ENCODE results near the gene SLC66A3. TPM values are rescaled to one million over a fixed set of nuclear protein-coding genes. Genes with fewer than 3 reads are reported as not detected.

The SLC66A3 gene
- total RNA-seq, 4 donors from 2014 or later, result 2.2 to 67.3 (median 39.8) TPM

DNA sequence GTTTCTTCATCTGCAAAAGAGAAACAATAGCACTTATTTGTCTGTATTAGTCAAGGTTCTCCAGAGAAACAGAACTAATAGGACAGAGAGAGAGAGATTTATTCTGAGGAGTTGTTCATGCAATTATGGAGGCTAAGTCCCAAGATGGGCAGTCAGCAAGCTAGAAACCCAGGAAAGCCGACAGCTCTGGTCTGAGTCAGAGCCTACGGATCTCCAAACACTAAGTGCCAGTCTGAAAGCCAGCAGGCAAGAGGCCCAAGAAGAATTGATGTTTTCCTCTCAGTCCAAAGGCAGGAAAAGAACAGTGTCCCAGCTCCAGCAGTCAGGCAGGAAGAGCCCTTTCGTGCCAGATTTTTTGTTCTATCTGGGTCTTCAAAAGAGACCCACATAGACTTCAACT, 36.5 kb upstream of the SLC66A3 start:
- Histone ChIP-seq H3K27me3 (no peaks in the 10 kb centered on the region), H3K27ac (no peak overlapping the region), H3K4me3 (no peak overlapping the region), H3K4me1 (no peaks in the 10 kb centered on the region), H3K9me3 (no peaks in the 10 kb centered on the region), H3K36me3 (no peaks in the 10 kb centered on the region)
- in situ Hi-C loops (cut with MboI; ENCODE audit: low pct_ligation_motif_present in 1 of 4, low pct_unique_long_range_greater_than_20kb in 1 of 4, low sequenced_read_pairs in 3 of 4), result no loop called here
- intact Hi-C loops (cut with DNase I; ENCODE audit: low total_unique reads), result no loop called here
- WGBS, 2 donors (ENCODE audit: low coverage in 1 of 2), result 73 to 74% methylated on average over 3 of the region's 3 CpGs
- no peak for DNase-seq
- TF ChIP-seq, protein P1, sequence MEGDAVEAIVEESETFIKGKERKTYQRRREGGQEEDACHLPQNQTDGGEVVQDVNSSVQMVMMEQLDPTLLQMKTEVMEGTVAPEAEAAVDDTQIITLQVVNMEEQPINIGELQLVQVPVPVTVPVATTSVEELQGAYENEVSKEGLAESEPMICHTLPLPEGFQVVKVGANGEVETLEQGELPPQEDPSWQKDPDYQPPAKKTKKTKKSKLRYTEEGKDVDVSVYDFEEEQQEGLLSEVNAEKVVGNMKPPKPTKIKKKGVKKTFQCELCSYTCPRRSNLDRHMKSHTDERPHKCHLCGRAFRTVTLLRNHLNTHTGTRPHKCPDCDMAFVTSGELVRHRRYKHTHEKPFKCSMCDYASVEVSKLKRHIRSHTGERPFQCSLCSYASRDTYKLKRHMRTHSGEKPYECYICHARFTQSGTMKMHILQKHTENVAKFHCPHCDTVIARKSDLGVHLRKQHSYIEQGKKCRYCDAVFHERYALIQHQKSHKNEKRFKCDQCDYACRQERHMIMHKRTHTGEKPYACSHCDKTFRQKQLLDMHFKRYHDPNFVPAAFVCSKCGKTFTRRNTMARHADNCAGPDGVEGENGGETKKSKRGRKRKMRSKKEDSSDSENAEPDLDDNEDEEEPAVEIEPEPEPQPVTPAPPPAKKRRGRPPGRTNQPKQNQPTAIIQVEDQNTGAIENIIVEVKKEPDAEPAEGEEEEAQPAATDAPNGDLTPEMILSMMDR (IDR thresholded peaks at IDR 0.05), result no peak
- no peak for TF ChIP-seq POLR2AphosphoS5 (IDR thresholded peaks at IDR 0.05)
- no peak for TF ChIP-seq POLR2A (IDR thresholded peaks at IDR 0.05)
- no peak for TF ChIP-seq EP300 (IDR thresholded peaks at IDR 0.05; ENCODE audit: low read depth)

DNA sequence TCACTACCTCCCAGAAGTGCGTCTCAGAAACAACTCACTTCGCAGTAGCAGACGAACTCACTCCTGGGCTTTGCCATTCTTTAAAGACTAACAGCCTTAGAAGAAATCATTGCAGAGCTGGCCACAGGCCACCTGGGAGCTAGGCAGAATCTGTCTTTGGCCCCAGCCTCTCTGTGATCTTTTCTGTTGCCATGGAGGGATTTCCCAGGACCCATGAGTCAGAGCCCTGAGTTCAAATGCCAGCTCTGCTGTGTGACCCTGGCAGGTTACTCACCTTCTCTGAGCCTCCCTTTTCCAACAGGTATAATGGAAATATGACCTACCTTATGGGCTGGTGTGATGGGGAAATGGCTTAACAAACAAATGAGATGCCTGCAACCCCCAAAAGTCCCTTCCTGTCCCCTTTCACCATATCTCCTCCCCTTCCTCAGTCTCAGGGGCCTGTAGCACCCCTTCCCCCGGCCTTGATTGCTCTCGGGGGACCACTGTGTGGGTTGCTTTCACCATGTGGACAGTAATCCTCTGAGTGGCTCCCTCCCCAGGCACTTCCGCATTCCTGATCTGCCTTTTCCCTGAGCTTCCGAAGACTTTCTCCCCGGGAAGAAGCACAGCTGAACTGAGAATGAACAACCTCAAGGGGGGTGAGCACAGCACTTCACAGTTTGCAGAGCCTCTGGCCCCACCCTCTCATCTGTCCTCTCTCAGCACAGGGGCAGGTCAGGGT, 34.0 kb upstream of the SLC66A3 start:
- H3K27me3 ChIP-seq, result no peaks in the 10 kb centered on the region
- WGBS, 2 donors (ENCODE audit: low coverage in 1 of 2), result 56% methylated on average over 8 of the region's 8 CpGs; no CpG with 5 or more reads in 1 of the 2 donors
- H3K27ac ChIP-seq, result no peak overlapping the region
- in situ Hi-C loops (cut with MboI; ENCODE audit: low pct_ligation_motif_present in 1 of 4, low pct_unique_long_range_greater_than_20kb in 1 of 4, low sequenced_read_pairs in 3 of 4), result loop anchor here in 2 of 4 donors (5.0 kb wide), 1 partner anchor 284 kb away; no protein-coding TSS in a partner anchor
- H3K36me3 ChIP-seq, result no peaks in the 10 kb centered on the region
- no peaks in the 10 kb centered on the region for H3K4me1 ChIP-seq
- H3K9me3 ChIP-seq, result no peaks in the 10 kb centered on the region
- intact Hi-C loops (cut with DNase I; ENCODE audit: low total_unique reads), result loop anchor here (10.0 kb wide), 1 partner anchor 324 kb away; no protein-coding TSS in a partner anchor
- no peak for DNase-seq
- TF ChIP-seq, protein P1 (IDR thresholded peaks at IDR 0.05), result no peak
- no peak for TF ChIP-seq EP300 (IDR thresholded peaks at IDR 0.05; ENCODE audit: low read depth)
- no peak for TF ChIP-seq POLR2AphosphoS5 (IDR thresholded peaks at IDR 0.05)
- no peak for TF ChIP-seq POLR2A (IDR thresholded peaks at IDR 0.05)
- H3K4me3 ChIP-seq, result no peak overlapping the region

DNA sequence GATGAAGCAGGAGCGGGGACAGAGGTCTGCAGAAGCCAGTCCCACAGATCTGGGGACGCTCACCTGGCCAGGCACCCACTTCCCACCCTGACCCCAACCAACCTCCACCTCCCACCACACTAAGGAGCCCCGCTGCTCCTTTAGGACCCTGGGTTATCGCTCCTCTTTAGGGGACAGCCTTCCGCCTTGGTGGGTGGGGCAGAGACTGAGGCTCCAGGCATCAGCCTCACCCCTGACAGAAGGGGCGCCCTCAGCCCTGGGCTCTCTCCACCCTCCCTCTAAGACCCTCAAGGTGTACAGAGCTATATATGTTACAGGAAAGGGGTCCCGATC, 33.5 kb upstream of the SLC66A3 start:
- Histone ChIP-seq H3K27me3 (no peaks in the 10 kb centered on the region), H3K27ac (no peak overlapping the region), H3K36me3 (no peaks in the 10 kb centered on the region), H3K4me3 (no peak overlapping the region), H3K4me1 (no peaks in the 10 kb centered on the region), H3K9me3 (no peaks in the 10 kb centered on the region)
- WGBS, 2 donors (ENCODE audit: low coverage in 1 of 2), result 40 to 67% methylated on average over 1 to 7 of the region's 7 CpGs
- no peak for DNase-seq
- intact Hi-C loops (cut with DNase I; ENCODE audit: low total_unique reads), result loop anchor here (10.0 kb wide), 1 partner anchor 323 kb away; no protein-coding TSS in a partner anchor
- in situ Hi-C loops (cut with MboI; ENCODE audit: low pct_ligation_motif_present in 1 of 4, low pct_unique_long_range_greater_than_20kb in 1 of 4, low sequenced_read_pairs in 3 of 4), result loop anchor here in 2 of 4 donors (5.0 kb wide), 1 partner anchor 284 kb away; no protein-coding TSS in a partner anchor
- TF ChIP-seq, protein P1 (IDR thresholded peaks at IDR 0.05), result no peak
- TF ChIP-seq POLR2A (IDR thresholded peaks at IDR 0.05), result no peak
- no peak for TF ChIP-seq EP300 (IDR thresholded peaks at IDR 0.05; ENCODE audit: low read depth)
- no peak for TF ChIP-seq POLR2AphosphoS5 (IDR thresholded peaks at IDR 0.05)

DNA sequence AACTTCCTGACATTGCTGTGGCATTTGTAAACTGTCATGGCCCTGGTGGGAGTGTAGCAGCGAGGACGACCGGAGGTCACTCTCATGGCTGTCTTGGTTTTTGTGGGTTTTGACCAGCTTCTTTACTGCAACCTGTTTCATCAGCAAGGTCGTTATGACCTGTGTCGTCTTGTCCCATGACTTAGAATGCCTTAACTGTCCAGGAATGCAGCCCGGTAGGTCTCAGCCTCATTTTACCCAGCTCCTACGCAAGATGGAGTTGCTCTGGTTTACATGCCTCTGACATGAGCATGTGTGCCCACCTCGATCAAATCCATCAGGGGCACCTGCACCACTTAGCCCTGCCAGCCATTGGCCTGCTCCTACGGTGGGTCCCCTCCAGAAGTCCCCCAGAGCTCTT, 32.9 kb upstream of the SLC66A3 start:
- Histone ChIP-seq H3K27me3 (no peaks in the 10 kb centered on the region), H3K4me1 (no peaks in the 10 kb centered on the region), H3K4me3 (no peak overlapping the region), H3K27ac (no peak overlapping the region), H3K9me3 (no peaks in the 10 kb centered on the region), H3K36me3 (no peaks in the 10 kb centered on the region)
- DNase-seq, result no peak
- TF ChIP-seq POLR2A (IDR thresholded peaks at IDR 0.05) (no peak), POLR2AphosphoS5 (IDR thresholded peaks at IDR 0.05) (no peak)
- in situ Hi-C loops (cut with MboI; ENCODE audit: low pct_ligation_motif_present in 1 of 4, low pct_unique_long_range_greater_than_20kb in 1 of 4, low sequenced_read_pairs in 3 of 4), result loop anchor here in 2 of 4 donors (5.0 kb wide), 1 partner anchor 285 kb away; no protein-coding TSS in a partner anchor
- intact Hi-C loops (cut with DNase I; ENCODE audit: low total_unique reads), result loop anchor here (10.0 kb wide), 1 partner anchor 322 kb away; no protein-coding TSS in a partner anchor
- 80 to 81% methylated on average over 1 to 9 of the region's 9 CpGs for WGBS, 2 donors (ENCODE audit: low coverage in 1 of 2)

Data from transverse colon (tissue), 4 donors.